Fibroblast of lung (primary cell): ENCODE measurements around the gene RRM1. TPM values are rescaled to one million over a fixed set of nuclear protein-coding genes. Genes with fewer than 3 reads are reported as not detected.
A peak's percentile ranks its signal among the peaks of the same experiment; 100 is the strongest.

Experiments
- DNase-seq, 2 donors: peaks; one replicate each; pipeline versions ENCODE4 v3.0.0 to v3.0.0-alpha.2; 2010; ENCODE audit warnings: low read depth in 2 of 2
- H2AFZ ChIP-seq: 2 replicates; pipeline ENCODE4 v1.5.1; 2012; ENCODE audit warnings: low read length, control low read depth, inconsistent platforms
- H3K27ac ChIP-seq: 2 replicates; pipeline ENCODE4 v1.5.1; 2011; ENCODE audit warnings: low read length, control low read depth; ENCODE audit not compliant: insufficient read depth
- H3K27me3 ChIP-seq: 2 replicates; pipeline ENCODE4 v1.5.1; 2011; ENCODE audit warnings: mild to moderate bottlenecking, low read length; ENCODE audit not compliant: control insufficient read depth, insufficient read depth
- H3K36me3 ChIP-seq: 2 replicates; pipeline ENCODE4 v1.5.1; 2011; ENCODE audit warnings: low read length; ENCODE audit not compliant: control insufficient read depth, insufficient read depth
- H3K4me1 ChIP-seq: 2 replicates; pipeline ENCODE4 v1.5.1; 2011; ENCODE audit warnings: low read length; ENCODE audit not compliant: control insufficient read depth, insufficient read depth; ENCODE audit errors: extremely low read depth
- H3K4me2 ChIP-seq: 2 replicates; pipeline ENCODE4 v1.5.1; 2011; ENCODE audit warnings: low read length, control low read depth; ENCODE audit not compliant: insufficient read depth; ENCODE audit errors: extremely low read depth
- H3K4me3 ChIP-seq, 4 experiments: fragments of 200-600 bp in 1 of 4; sonication (generic) in 1 of 4; replicated peaks in 1 of 4; 2 replicates each; pipeline ENCODE4 v1.5.1; 2011 to 2016; ENCODE audit warnings: low read length in 4 of 4, low read depth in 3 of 4, mild to moderate bottlenecking in 3 of 4, control low read depth in 2 of 4, inconsistent platforms in 1 of 4, mixed read lengths in 1 of 4; ENCODE audit not compliant: insufficient read depth in 1 of 4; ENCODE audit errors: control extremely low read depth in 1 of 4
- H3K79me2 ChIP-seq: 2 replicates; pipeline ENCODE4 v1.5.1; 2012; ENCODE audit warnings: mild to moderate bottlenecking, low read length, inconsistent platforms; ENCODE audit not compliant: control insufficient read depth, insufficient read depth
- H3K9ac ChIP-seq: 2 replicates; pipeline ENCODE4 v1.5.1; 2011; ENCODE audit warnings: mild to moderate bottlenecking, low read length, control low read depth; ENCODE audit not compliant: insufficient read depth
- H3K9me3 ChIP-seq: 2 replicates; pipeline ENCODE4 v1.5.1; 2012; ENCODE audit warnings: low read depth, low read length; ENCODE audit not compliant: control insufficient read depth, insufficient read depth
- H4K20me1 ChIP-seq: 2 replicates; pipeline ENCODE4 v1.5.1; 2011; ENCODE audit warnings: low read length; ENCODE audit not compliant: control insufficient read depth, insufficient read depth; ENCODE audit errors: extremely low read depth
- EZH2 ChIP-seq: IDR thresholded peaks from 2 replicates; pipeline ENCODE4 v1.5.1; 2012; ENCODE audit warnings: low read length, control low read depth, mild to moderate bottlenecking; ENCODE audit errors: missing control alignments
- polyA plus RNA-seq, 2 donors: library from polyadenylated mRNA; depleted of rRNA in 1 of 2; stranded (reverse) in 1 of 2; unstranded in 1 of 2; fragments of >200 nt; gene quantifications; 2 replicates each; pipeline ENCODE4 v1.2.1, GENCODE V29; 2011 to 2012; ENCODE audit warnings: missing spikeins in 1 of 2
- total RNA-seq: library from RNA; depleted of rRNA; stranded (reverse); fragments of >200 nt; gene quantifications from 2 replicates; pipeline ENCODE4 v1.2.1, GENCODE V29; 2014
- TF ChIP-seq, protein P1 (sequence below), 2 donors: IDR thresholded peaks in 1 of 2; conservative IDR thresholded peaks in 1 of 2; 1 replicate in 1 of 2; 2 replicates in 1 of 2; pipeline ENCODE4 v1.5.1; 2011 to 2012; ENCODE audit warnings: low read length in 2 of 2, control low read depth in 1 of 2, inconsistent platforms in 1 of 2, low read depth in 1 of 2, mild to moderate bottlenecking in 1 of 2

RRM1 gene
- total and polyA plus RNA-seq, 2 donors (not counting 1 experiment from before 2014, with no cell fraction given) = 57.5 to 85.0 TPM

DNA sequence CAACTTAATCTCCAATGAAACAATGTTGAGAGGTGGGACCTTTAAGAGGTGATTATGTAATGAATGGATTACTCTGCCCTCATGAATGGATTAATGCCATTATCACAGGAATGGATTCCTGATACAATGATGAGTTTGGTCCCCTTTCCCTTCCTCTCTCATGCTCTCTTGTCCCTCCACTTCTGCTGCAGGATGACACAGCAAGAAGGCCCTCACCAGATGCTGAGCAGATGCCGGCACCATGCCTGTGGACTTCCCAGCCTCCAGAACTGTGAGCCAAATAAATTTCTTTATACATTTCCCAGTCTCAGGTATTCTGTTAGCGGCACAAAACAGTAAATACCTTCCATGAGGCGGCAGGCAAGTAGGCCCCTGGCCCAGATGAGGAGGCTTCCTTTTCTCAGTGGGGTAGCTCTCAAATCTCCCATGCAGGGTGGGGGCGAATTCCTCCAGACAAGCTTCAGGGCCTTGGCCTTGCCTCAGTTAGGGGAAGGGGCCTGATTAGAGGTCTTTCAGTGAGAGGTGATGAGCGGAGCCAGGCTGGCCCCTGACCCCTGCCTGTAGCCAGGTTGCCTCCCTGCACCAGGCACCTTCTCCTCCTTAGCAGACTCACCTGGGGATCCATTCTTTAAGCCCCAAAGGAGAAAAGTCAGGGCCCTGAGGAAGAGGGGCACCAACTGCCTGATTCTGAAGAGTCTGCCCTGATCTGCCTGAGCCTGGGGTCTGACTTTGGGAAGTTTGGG, 86.0 kb downstream of the RRM1 start:
- Histone ChIP-seq H3K4me2 (no peak overlapping the region), H3K27ac (no peak overlapping the region), H3K4me3 (no peak overlapping the region), H2AFZ (no peak overlapping the region), H3K36me3 (no peaks in the 10 kb centered on the region), H3K79me2 (no peaks in the 10 kb centered on the region), H4K20me1 (no peaks in the 10 kb centered on the region), H3K9ac (no peak overlapping the region), H3K4me1 (no peaks in the 10 kb centered on the region), H3K9me3 (no peaks in the 10 kb centered on the region), H3K27me3 (no peaks in the 10 kb centered on the region)
- no peak for DNase-seq
- TF ChIP-seq EZH2 = no peak
- TF ChIP-seq, protein P1, sequence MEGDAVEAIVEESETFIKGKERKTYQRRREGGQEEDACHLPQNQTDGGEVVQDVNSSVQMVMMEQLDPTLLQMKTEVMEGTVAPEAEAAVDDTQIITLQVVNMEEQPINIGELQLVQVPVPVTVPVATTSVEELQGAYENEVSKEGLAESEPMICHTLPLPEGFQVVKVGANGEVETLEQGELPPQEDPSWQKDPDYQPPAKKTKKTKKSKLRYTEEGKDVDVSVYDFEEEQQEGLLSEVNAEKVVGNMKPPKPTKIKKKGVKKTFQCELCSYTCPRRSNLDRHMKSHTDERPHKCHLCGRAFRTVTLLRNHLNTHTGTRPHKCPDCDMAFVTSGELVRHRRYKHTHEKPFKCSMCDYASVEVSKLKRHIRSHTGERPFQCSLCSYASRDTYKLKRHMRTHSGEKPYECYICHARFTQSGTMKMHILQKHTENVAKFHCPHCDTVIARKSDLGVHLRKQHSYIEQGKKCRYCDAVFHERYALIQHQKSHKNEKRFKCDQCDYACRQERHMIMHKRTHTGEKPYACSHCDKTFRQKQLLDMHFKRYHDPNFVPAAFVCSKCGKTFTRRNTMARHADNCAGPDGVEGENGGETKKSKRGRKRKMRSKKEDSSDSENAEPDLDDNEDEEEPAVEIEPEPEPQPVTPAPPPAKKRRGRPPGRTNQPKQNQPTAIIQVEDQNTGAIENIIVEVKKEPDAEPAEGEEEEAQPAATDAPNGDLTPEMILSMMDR (conservative IDR thresholded peaks at IDR 0.05 in 1 of 2, IDR thresholded peaks at IDR 0.05 in 1 of 2; ENCODE audit: low read depth in 1 of 2, low read length in 2 of 2) = no peak

DNA sequence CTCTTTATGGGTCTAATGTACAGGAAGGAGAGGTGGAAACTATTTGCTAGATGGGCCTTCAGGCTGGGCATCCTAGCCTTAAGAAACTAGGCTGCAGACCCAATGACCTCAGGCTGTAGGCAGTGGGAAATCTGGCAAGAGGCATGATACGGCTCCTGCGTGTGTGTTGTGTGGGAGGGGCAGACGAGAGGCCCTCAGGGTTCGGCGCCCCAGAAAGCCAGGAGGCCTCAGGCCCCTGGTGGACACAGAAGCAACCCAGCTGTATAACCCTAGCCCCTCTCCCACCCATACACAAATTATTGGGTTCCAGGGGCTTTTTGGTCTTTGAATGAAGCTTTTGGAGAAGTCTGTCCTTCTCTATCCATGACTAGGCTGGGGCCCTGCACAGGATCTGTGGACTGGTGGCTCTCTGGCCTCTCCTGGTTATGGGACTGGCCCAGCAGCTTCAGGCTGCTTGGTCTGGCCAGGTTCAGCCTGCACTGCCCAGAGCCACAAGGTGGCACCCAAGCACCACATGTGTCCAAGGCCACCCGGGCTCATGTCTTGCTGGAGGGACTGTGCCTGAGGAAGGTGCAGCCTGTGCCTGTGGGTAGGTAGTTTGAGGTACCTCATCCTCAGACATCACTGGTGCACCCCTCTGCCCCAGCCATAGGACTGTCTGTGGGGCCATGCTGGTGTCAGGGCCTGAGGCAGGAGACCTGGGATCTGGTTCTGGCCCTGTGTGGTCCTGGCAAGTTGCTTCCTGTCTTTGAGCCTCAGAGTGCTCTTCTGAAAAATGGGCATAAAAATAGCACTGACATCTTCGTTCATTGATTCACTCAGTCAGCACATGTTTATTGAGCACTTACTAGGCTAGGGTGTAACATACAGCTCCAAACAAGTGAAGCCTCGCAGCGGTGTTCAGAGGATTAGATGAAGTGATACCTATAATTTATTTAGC, 87.5 kb downstream of the RRM1 start:
- TF ChIP-seq EZH2 = no peak
- TF ChIP-seq, protein P1 (conservative IDR thresholded peaks at IDR 0.05 in 1 of 2, IDR thresholded peaks at IDR 0.05 in 1 of 2; ENCODE audit: low read depth in 1 of 2, low read length in 2 of 2) = peak; percentile 65 to 77
- Histone ChIP-seq H3K79me2 (no peaks in the 10 kb centered on the region), H3K9me3 (no peaks in the 10 kb centered on the region), H3K4me3 (no peak overlapping the region), H3K4me2 (no peak overlapping the region), H3K36me3 (no peaks in the 10 kb centered on the region), H3K4me1 (no peaks in the 10 kb centered on the region), H2AFZ (no peak overlapping the region), H4K20me1 (no peaks in the 10 kb centered on the region), H3K9ac (no peak overlapping the region), H3K27me3 (no peaks in the 10 kb centered on the region), H3K27ac (no peak overlapping the region)
- peak; percentile 37 to 52 for DNase-seq

DNA sequence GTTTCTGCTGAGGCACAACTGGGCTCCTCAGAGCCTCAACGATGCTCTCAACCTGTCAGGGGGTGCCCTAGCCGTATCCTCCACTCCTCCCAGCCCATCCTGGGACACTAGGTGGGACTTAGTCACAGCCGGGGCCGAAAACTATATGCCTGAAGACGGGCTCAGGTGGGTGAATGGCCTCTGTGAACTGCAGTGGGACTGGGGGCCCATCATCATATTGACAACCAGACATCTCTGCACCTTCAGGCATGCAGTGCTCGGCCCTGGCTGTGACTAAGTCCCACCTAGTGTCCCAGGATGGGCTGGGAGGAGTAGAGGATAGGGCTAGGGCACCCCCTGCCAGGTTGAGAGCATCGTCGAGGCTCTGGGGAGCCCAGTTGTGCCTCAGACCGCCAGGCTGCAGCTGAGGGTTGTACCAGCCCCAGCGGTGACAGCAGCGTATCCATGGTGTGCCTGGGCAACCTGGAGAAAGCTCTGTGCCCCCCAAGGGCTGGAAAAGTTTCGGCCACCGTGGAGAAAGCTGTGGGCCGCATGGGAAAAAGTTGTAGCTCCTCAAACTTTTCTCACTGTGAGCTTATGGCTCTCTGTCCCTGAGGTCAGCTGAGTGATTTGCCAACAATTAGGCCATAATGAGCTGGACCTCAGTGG, 88.9 kb downstream of the RRM1 start:
- H3K4me2 ChIP-seq = no peak overlapping the region
- H4K20me1 ChIP-seq = no peaks in the 10 kb centered on the region
- no peaks in the 10 kb centered on the region for H3K79me2 ChIP-seq
- H3K9ac ChIP-seq = no peak overlapping the region
- no peaks in the 10 kb centered on the region for H3K27me3 ChIP-seq
- no peaks in the 10 kb centered on the region for H3K36me3 ChIP-seq
- H3K4me1 ChIP-seq = no peaks in the 10 kb centered on the region
- no peak for TF ChIP-seq EZH2
- TF ChIP-seq, protein P1 (conservative IDR thresholded peaks at IDR 0.05 in 1 of 2, IDR thresholded peaks at IDR 0.05 in 1 of 2; ENCODE audit: low read depth in 1 of 2, low read length in 2 of 2) = no peak
- no peak overlapping the region for H2AFZ ChIP-seq
- DNase-seq = no peak
- no peak overlapping the region for H3K27ac ChIP-seq
- H3K4me3 ChIP-seq = no peak overlapping the region
- H3K9me3 ChIP-seq = no peaks in the 10 kb centered on the region
